ENCODE data around the gene AIFM1.

DNA sequence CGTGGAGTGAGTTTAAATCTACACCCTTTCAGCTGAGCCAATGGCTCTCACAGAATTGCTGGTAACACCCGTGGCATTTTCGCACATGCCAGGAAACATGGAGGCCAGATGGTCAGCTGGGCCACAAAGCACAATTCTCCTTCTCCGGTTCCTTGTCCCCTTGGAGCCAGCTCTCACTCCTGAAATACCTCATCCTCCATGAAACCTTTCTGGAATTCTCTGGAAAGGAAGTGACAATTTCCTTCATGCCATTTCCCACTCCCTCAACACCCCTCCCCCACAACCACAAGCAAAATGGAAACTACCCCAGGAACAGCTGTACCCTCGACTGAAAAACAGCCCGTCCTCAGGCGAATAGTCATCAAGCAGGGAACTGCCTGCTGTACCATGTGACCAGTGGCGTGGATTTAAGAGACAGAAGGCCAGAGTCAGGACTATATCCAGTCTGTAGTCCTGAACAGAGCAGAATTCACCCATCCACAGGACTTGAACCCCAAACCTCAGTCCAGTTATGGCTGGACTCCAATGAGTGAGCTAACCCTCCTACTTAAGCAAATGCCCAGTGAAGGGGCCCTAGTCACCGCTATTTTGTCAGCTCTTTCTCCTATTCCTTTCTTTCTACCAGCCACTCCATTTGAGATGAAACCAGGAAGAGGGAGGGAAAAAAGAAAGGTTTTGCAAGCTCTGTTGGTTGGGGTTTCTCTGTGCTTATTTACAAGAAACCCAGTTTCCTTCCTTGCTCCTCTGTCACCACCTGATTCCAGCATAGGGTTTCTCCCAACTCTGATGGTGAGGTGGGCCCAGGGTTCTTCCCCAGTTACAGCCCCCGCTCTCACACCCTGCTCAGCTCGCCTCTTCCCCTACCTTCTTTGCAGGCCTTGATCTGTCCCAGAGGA, 79.8 kb downstream of the AIFM1 start:
- TF ChIP-seq POLR2A (IDR thresholded peaks at IDR 0.05; ENCODE audit: low read length) (no peak), GATA1 (IDR thresholded peaks at IDR 0.05; ENCODE audit: low read depth, low read length) (no peak)

Measured in erythroblast (primary cell).